Loucy (cell line): ENCODE data around the gene EXOC3L4.

Experiments
- CTCF ChIP-seq: fragments of 200-600 bp; sonication (generic); conservative IDR thresholded peaks from 2 replicates; pipeline ENCODE4 v1.5.1; 2014; ENCODE audit warnings: mild to moderate bottlenecking, antibody characterized with exemption, low read length
- EZH2phosphoT487 ChIP-seq: fragments of 200-600 bp; IDR thresholded peaks from 2 replicates; pipeline ENCODE4 v1.6.1; 2018; ENCODE audit warnings: antibody characterized with exemption, mild to moderate bottlenecking, moderate library complexity, borderline replicate concordance

- TF ChIP-seq CTCF = no peak
- TF ChIP-seq EZH2phosphoT487 = no peak
Observed at GRCh38 chr14:103122947-103123633, 28.6 kb downstream of the EXOC3L4 start, which contains the start of gene TNFAIP2.
